ENCODE measurements around the gene CDKN1B. TPM values are rescaled to one million over a fixed set of nuclear protein-coding genes. Genes with fewer than 3 reads are reported as not detected.

CDKN1B gene
- total RNA-seq, 3 donors from 2014 or later: 15.6 to 27.7 (median 24.5) TPM

GRCh38 chr12:12689647-12690300 lies 27.4 kb upstream of the CDKN1B start:
- H3K4me3 Mint-ChIP-seq: no peak overlapping the region
- peaks cover 2% of the 10 kb centered on the region for H3K36me3 Mint-ChIP-seq (ENCODE audit: insufficient read depth)
- no peaks in the 10 kb centered on the region for H3K27me3 Mint-ChIP-seq (ENCODE audit: low read depth)
- ATAC-seq: peak; percentile 27 to 56
- DNase-seq: no peak
- H3K9me3 Mint-ChIP-seq: no peaks in the 10 kb centered on the region
- peaks cover 7% of the 10 kb centered on the region for H3K4me1 Mint-ChIP-seq (ENCODE audit: low read depth)

- H3K4me3 Mint-ChIP-seq: no peak overlapping the region
- H3K9me3 Mint-ChIP-seq: no peaks in the 10 kb centered on the region
- ATAC-seq (no peak), DNase-seq (no peak)
- H3K27me3 Mint-ChIP-seq (ENCODE audit: low read depth): no peaks in the 10 kb centered on the region
- peaks cover 2% of the 10 kb centered on the region for H3K36me3 Mint-ChIP-seq (ENCODE audit: insufficient read depth)
- peaks cover 13% of the 10 kb centered on the region for H3K4me1 Mint-ChIP-seq (ENCODE audit: low read depth)
Observed at GRCh38 chr12:12691549-12691948, 25.6 kb upstream of the CDKN1B start.

GRCh38 chr12:12693111-12693671 lies 24.0 kb upstream of the CDKN1B start:
- ATAC-seq (no peak), DNase-seq (no peak)
- H3K27me3 Mint-ChIP-seq (ENCODE audit: low read depth): no peaks in the 10 kb centered on the region
- H3K9me3 Mint-ChIP-seq: no peaks in the 10 kb centered on the region
- no peak overlapping the region for H3K4me3 Mint-ChIP-seq
- H3K36me3 Mint-ChIP-seq (ENCODE audit: insufficient read depth): peaks cover 2% of the 10 kb centered on the region
- H3K4me1 Mint-ChIP-seq (ENCODE audit: low read depth): peaks cover 29% of the 10 kb centered on the region

GRCh38 chr12:12696562-12697383 lies 20.4 kb upstream of the CDKN1B start:
- DNase-seq: peak; percentile 84
- Mint-ChIP-seq H3K27me3 (ENCODE audit: low read depth) (no peaks in the 10 kb centered on the region), H3K4me3 (peak overlapping the region; percentile 85), H3K4me1 (ENCODE audit: low read depth) (peaks cover 35% of the 10 kb centered on the region), H3K36me3 (ENCODE audit: insufficient read depth) (no peaks in the 10 kb centered on the region), H3K9me3 (no peaks in the 10 kb centered on the region)
- peak; percentile 75 to 78 for ATAC-seq

- peaks cover 45% of the 10 kb centered on the region for H3K4me1 Mint-ChIP-seq (ENCODE audit: low read depth)
- H3K9me3 Mint-ChIP-seq: no peaks in the 10 kb centered on the region
- DNase-seq (no peak), ATAC-seq (no peak)
- no peak overlapping the region for H3K4me3 Mint-ChIP-seq
- H3K36me3 Mint-ChIP-seq (ENCODE audit: insufficient read depth): no peaks in the 10 kb centered on the region
- no peaks in the 10 kb centered on the region for H3K27me3 Mint-ChIP-seq (ENCODE audit: low read depth)
Observed at GRCh38 chr12:12699345-12699744, 17.8 kb upstream of the CDKN1B start.

- Mint-ChIP-seq H3K9me3 (no peaks in the 10 kb centered on the region), H3K4me3 (no peak overlapping the region), H3K36me3 (ENCODE audit: insufficient read depth) (no peaks in the 10 kb centered on the region), H3K4me1 (ENCODE audit: low read depth) (peaks cover 52% of the 10 kb centered on the region), H3K27me3 (ENCODE audit: low read depth) (no peaks in the 10 kb centered on the region)
- ATAC-seq (no peak), DNase-seq (no peak)
Observed at GRCh38 chr12:12700254-12700653, 16.9 kb upstream of the CDKN1B start.

- no peak for ATAC-seq
Observed at GRCh38 chr12:12701457-12701856, 15.7 kb upstream of the CDKN1B start.

GRCh38 chr12:12704593-12705230 lies 12.5 kb upstream of the CDKN1B start:
- ATAC-seq (peak; percentile 84 to 85), DNase-seq (no peak)
- Mint-ChIP-seq H3K9me3 (no peaks in the 10 kb centered on the region), H3K27me3 (ENCODE audit: low read depth) (no peaks in the 10 kb centered on the region), H3K36me3 (ENCODE audit: insufficient read depth) (no peaks in the 10 kb centered on the region), H3K4me1 (ENCODE audit: low read depth) (peaks cover 19% of the 10 kb centered on the region), H3K4me3 (no peak overlapping the region)

More at GRCh38 chr12:12701457-12701856, 15.7 kb upstream of the CDKN1B start:
- H3K4me1 Mint-ChIP-seq (ENCODE audit: low read depth): peaks cover 46% of the 10 kb centered on the region
- H3K36me3 Mint-ChIP-seq (ENCODE audit: insufficient read depth): no peaks in the 10 kb centered on the region
- H3K27me3 Mint-ChIP-seq (ENCODE audit: low read depth): no peaks in the 10 kb centered on the region
- H3K4me3 Mint-ChIP-seq: no peak overlapping the region
- DNase-seq: no peak
- H3K9me3 Mint-ChIP-seq: no peaks in the 10 kb centered on the region

GRCh38 chr12:12705838-12706520 lies 11.2 kb upstream of the CDKN1B start:
- DNase-seq (peak; percentile 54), ATAC-seq (peak; percentile 67 to 71)
- Mint-ChIP-seq H3K9me3 (no peaks in the 10 kb centered on the region), H3K27me3 (ENCODE audit: low read depth) (no peaks in the 10 kb centered on the region), H3K36me3 (ENCODE audit: insufficient read depth) (no peaks in the 10 kb centered on the region), H3K4me1 (ENCODE audit: low read depth) (peaks cover 20% of the 10 kb centered on the region), H3K4me3 (no peak overlapping the region)

GRCh38 chr12:12713932-12714275 lies 3.3 kb upstream of the CDKN1B start:
- ATAC-seq: no peak

GRCh38 chr12:12714276-12715021 lies 2.7 kb upstream of the CDKN1B start:
- Mint-ChIP-seq H3K36me3 (ENCODE audit: insufficient read depth) (peaks cover 13% of the 10 kb centered on the region), H3K9me3 (no peaks in the 10 kb centered on the region), H3K4me3 (peak overlapping the region; percentile 89), H3K4me1 (ENCODE audit: low read depth) (peaks cover 57% of the 10 kb centered on the region), H3K27me3 (ENCODE audit: low read depth) (no peaks in the 10 kb centered on the region)
- peak; percentile 8 to 14 for ATAC-seq
- peak; percentile 34 for DNase-seq

More at GRCh38 chr12:12713932-12714275, 3.3 kb upstream of the CDKN1B start:
- no peaks in the 10 kb centered on the region for H3K27me3 Mint-ChIP-seq (ENCODE audit: low read depth)
- DNase-seq: no peak
- H3K36me3 Mint-ChIP-seq (ENCODE audit: insufficient read depth): peaks cover 7% of the 10 kb centered on the region
- H3K9me3 Mint-ChIP-seq: no peaks in the 10 kb centered on the region
- H3K4me3 Mint-ChIP-seq: peak overlapping the region; percentile 89
- peaks cover 54% of the 10 kb centered on the region for H3K4me1 Mint-ChIP-seq (ENCODE audit: low read depth)

GRCh38 chr12:12715128-12715458 lies 2.1 kb upstream of the CDKN1B start:
- peak overlapping the region; percentile 89 for H3K4me3 Mint-ChIP-seq
- H3K36me3 Mint-ChIP-seq (ENCODE audit: insufficient read depth): peaks cover 18% of the 10 kb centered on the region
- peaks cover 61% of the 10 kb centered on the region for H3K4me1 Mint-ChIP-seq (ENCODE audit: low read depth)
- DNase-seq (no peak), ATAC-seq (no peak)
- no peaks in the 10 kb centered on the region for H3K9me3 Mint-ChIP-seq
- no peaks in the 10 kb centered on the region for H3K27me3 Mint-ChIP-seq (ENCODE audit: low read depth)

GRCh38 chr12:12715459-12716150 lies 1.6 kb upstream of the CDKN1B start:
- Mint-ChIP-seq H3K4me3 (peak overlapping the region; percentile 89), H3K9me3 (no peaks in the 10 kb centered on the region), H3K4me1 (ENCODE audit: low read depth) (peaks cover 66% of the 10 kb centered on the region), H3K36me3 (ENCODE audit: insufficient read depth) (peaks cover 22% of the 10 kb centered on the region), H3K27me3 (ENCODE audit: low read depth) (no peaks in the 10 kb centered on the region)
- DNase-seq: no peak
- ATAC-seq: no peak

Data from activated T-cell treated with anti-CD3 and anti-CD28 coated beads, Interleukin-2, amount 50 U/mL, for 4 hours (primary cell).